GM12878 (cell line): Measurements from ENCODE around the gene RREB1. TPM values are rescaled to one million over a fixed set of nuclear protein-coding genes. Genes with fewer than 3 reads are reported as not detected.

Source experiments
- ATAC-seq: fragments of 200-7000 bp; cut with Tn5 transposase; 3 replicates; pipeline ENCODE4 v1.9.1; 2020; ENCODE audit warnings: mild to moderate bottlenecking, moderate library complexity
- BruUV-seq: library from RNA; stranded (reverse); fragments of 400-500 nt; replicated peaks from 2 replicates; lab custom pipeline; 2021; lab: Mats Ljungman, UMichigan
- CTCF ChIA-PET: fragments of 300-600 bp; sonication (Branson Sonifier 250); formaldehyde crosslinking; extraction: SDS; loops from one replicate; lab custom pipeline; 2021; ENCODE audit warnings: inconsistent platforms; lab: Yijun Ruan, JAX
- POLR2A ChIA-PET: fragments of 350-600 bp; formaldehyde crosslinking; extraction: SDS; loops from one replicate; lab custom pipeline; 2021; ENCODE audit warnings: inconsistent platforms; lab: Charles Lee
- RAD21 ChIA-PET: fragments of 300-600 bp; sonication (Branson Sonifier 250); formaldehyde crosslinking; loops from one replicate; lab custom pipeline; 2023; ENCODE audit warnings: antibody characterized with exemption; ENCODE audit not compliant: unreplicated experiment; lab: Charles Lee
- SMC1A ChIA-PET: fragments of 300-600 bp; sonication (Branson Sonifier 250); formaldehyde crosslinking; loops from one replicate; lab custom pipeline; 2023; ENCODE audit not compliant: unreplicated experiment, uncharacterized antibody; lab: Charles Lee
- DNase-seq: peaks from one replicate; pipeline ENCODE4 v3.0.0-alpha.2; 2011; ENCODE audit warnings: low read depth, low spot score
- FAIRE-seq: peaks from 3 replicates; lab custom pipeline; 2011; peaks lifted over from hg19 to GRCh38; lab: Jason Lieb, UNC
- H2AFZ ChIP-seq: 2 replicates; pipeline ENCODE4 v1.6.0; 2011; ENCODE audit warnings: low read depth, low read length, control low read depth; ENCODE audit not compliant: control insufficient read depth
- H3K27ac ChIP-seq: 2 replicates; pipeline ENCODE4 v1.5.1; 2011; ENCODE audit warnings: control low read depth; ENCODE audit not compliant: control insufficient read depth, insufficient read depth
- H3K27me3 ChIP-seq, 2 experiments: replicated peaks in 1 of 2; 2 replicates each; pipeline versions ENCODE4 v1.6.0 to v1.6.1; 2011; ENCODE audit warnings: low read length in 1 of 2; ENCODE audit not compliant: control insufficient read depth in 2 of 2, insufficient read depth in 2 of 2
- H3K36me3 ChIP-seq, 2 experiments: 2 replicates each; pipeline ENCODE4 v1.5.1; 2011; ENCODE audit warnings: low read length in 1 of 2; ENCODE audit not compliant: control insufficient read depth in 2 of 2, insufficient read depth in 2 of 2
- H3K4me1 ChIP-seq: 2 replicates; pipeline ENCODE4 v1.6.1; 2011; ENCODE audit warnings: mild to moderate bottlenecking, low read length, moderate library complexity, mixed read lengths; ENCODE audit not compliant: control insufficient read depth, insufficient read depth
- H3K4me2 ChIP-seq: 2 replicates; pipeline ENCODE4 v1.6.0; 2011; ENCODE audit warnings: control low read depth; ENCODE audit not compliant: control insufficient read depth, insufficient read depth
- H3K4me3 ChIP-seq: fragments of 200-600 bp; sonication (generic); 2 replicates; pipeline ENCODE4 v1.5.1; 2016
- H3K79me2 ChIP-seq: 2 replicates; pipeline ENCODE4 v1.6.0; 2011; ENCODE audit warnings: low read length; ENCODE audit not compliant: control insufficient read depth, insufficient read depth
- H3K9ac ChIP-seq: 2 replicates; pipeline ENCODE4 v1.8.0; 2011; ENCODE audit warnings: low read length, control low read depth, mixed read lengths; ENCODE audit not compliant: control insufficient read depth, insufficient read depth
- H3K9me3 ChIP-seq: replicated peaks from 3 replicates; pipeline ENCODE4 v1.5.1; 2011; ENCODE audit warnings: mild to moderate bottlenecking, low read length; ENCODE audit not compliant: control insufficient read depth, insufficient read depth
- H4K20me1 ChIP-seq: 2 replicates; pipeline ENCODE4 v1.6.0; 2011; ENCODE audit not compliant: control insufficient read depth, insufficient read depth
- CBFB ChIP-seq: IDR thresholded peaks from 2 replicates; pipeline ENCODE4 v1.6.1; 2016; ENCODE audit warnings: antibody characterized with exemption, low read depth
- FOXK2 ChIP-seq: fragments of 450-650 bp; IDR thresholded peaks from 2 replicates; pipeline ENCODE4 v1.6.1; 2017; ENCODE audit warnings: mild to moderate bottlenecking, moderate library complexity
- FOXM1 ChIP-seq: IDR thresholded peaks from 2 replicates; pipeline ENCODE4 v1.6.1; 2012; ENCODE audit warnings: low read depth, mild to moderate bottlenecking, inconsistent platforms, low read length, moderate library complexity
- HDAC2 ChIP-seq: fragments of 200-600 bp; sonication (generic); IDR thresholded peaks from 2 replicates; pipeline ENCODE4 v1.6.1; 2017
- HDGF ChIP-seq: fragments of 450-650 bp; IDR thresholded peaks from 2 replicates; pipeline ENCODE4 v1.6.1; 2016; ENCODE audit warnings: antibody characterized with exemption
- MYB ChIP-seq: fragments of 150-350 bp; IDR thresholded peaks from 2 replicates; pipeline ENCODE4 v1.6.1; 2014; ENCODE audit warnings: mild to moderate bottlenecking, low read depth, low read length, borderline replicate concordance
- NFIC ChIP-seq: IDR thresholded peaks from 2 replicates; pipeline ENCODE4 v1.6.1; 2012; ENCODE audit warnings: low read depth, mild to moderate bottlenecking, inconsistent platforms, low read length, moderate library complexity
- POU2F2 ChIP-seq: IDR thresholded peaks from 3 replicates; pipeline ENCODE4 v1.6.1; 2011; ENCODE audit warnings: low read depth, mild to moderate bottlenecking, low read length, borderline replicate concordance
- RBBP5 ChIP-seq: fragments of 200-600 bp; sonication (generic); conservative IDR thresholded peaks from 2 replicates; pipeline ENCODE4 v1.6.1; 2016
- SIN3A ChIP-seq: IDR thresholded peaks from 2 replicates; pipeline ENCODE4 v1.6.1; 2012; ENCODE audit warnings: low read depth, low read length, improper control_type of control experiment
- SUPT20H ChIP-seq: IDR thresholded peaks from 2 replicates; pipeline ENCODE4 v1.6.1; 2011; ENCODE audit warnings: low read depth, mild to moderate bottlenecking, low read length, moderate library complexity, borderline replicate concordance; ENCODE audit not compliant: control insufficient read depth
- YBX1 ChIP-seq: fragments of 450-650 bp; IDR thresholded peaks from 2 replicates; pipeline ENCODE4 v1.6.1; 2016; ENCODE audit warnings: antibody characterized with exemption
- ZBED1 ChIP-seq: IDR thresholded peaks from 2 replicates; pipeline ENCODE4 v1.6.1; 2016; ENCODE audit warnings: borderline replicate concordance
- ZNF274 ChIP-seq: IDR thresholded peaks from one replicate; pipeline ENCODE4 v1.8.0; 2011; ENCODE audit not compliant: insufficient read length, insufficient read depth
- ZNF384 ChIP-seq: IDR thresholded peaks from 2 replicates; pipeline ENCODE4 v1.6.1; 2012; ENCODE audit warnings: low read depth, mild to moderate bottlenecking, low read length, improper control_type of control experiment, borderline replicate concordance
- WGBS: methylation state at CpG from one replicate; pipeline ENCODE4 v1.1.6; 2016; ENCODE audit warnings: low lambda C conversion rate; ENCODE audit not compliant: insufficient replicate concordance, insufficient coverage; ENCODE audit errors: missing lambda C conversion rate; 5-methylcytosine and 5-hydroxymethylcytosine counted together
- in situ Hi-C: fragments of 300-500 bp; cut with MboI; formaldehyde crosslinking; loops from 9 replicates; pipeline ENCODE4 v1.14.3; 2018; ENCODE audit warnings: mixed read lengths
- intact Hi-C: fragments of 100-400 bp; cut with micrococcal nuclease; formaldehyde crosslinking; loops from one replicate; pipeline ENCODE4 v1.14.2; 2022; ENCODE audit not compliant: unreplicated experiment
- polyA plus RNA-seq, 11 experiments: library from polyadenylated mRNA; depleted of rRNA in 4 of 11; unstranded in 6 of 11; stranded (reverse) in 5 of 11; fragments of >200 nt; fragmentation: Nextera tagmentation in 4 of 11; fragmentation: Illumina TruSeq in 1 of 11; extraction: Ambion mirVana in 4 of 11; extraction: Trizol in 1 of 11; gene quantifications; 1 replicate in 1 of 11; 2 replicates in 10 of 11; pipeline versions ENCODE4 v1.2.1 to v1.2.3, GENCODE V29; 2011 to 2016; ENCODE audit warnings: inconsistent platforms in 2 of 11, missing spikeins in 2 of 11, low read depth in 1 of 11
- total RNA-seq, 4 experiments: library from RNA; depleted of rRNA in 3 of 4; stranded (reverse); fragments of >200 nt in 3 of 4; fragmentation: Illumina TruSeq in 1 of 4; extraction: Trizol in 1 of 4; gene quantifications; 2 replicates each; pipeline versions ENCODE4 v1.2.1 to v1.2.3, GENCODE V29; 2013 to 2021
- TF ChIP-seq, protein P1 (sequence below): IDR thresholded peaks from 2 replicates; pipeline ENCODE4 v1.6.1; 2011; ENCODE audit warnings: borderline replicate concordance, low read depth, mild to moderate bottlenecking, moderate library complexity, low read length; ENCODE audit not compliant: insufficient read depth, poor library complexity, severe bottlenecking
- TF ChIP-seq, protein P2 (sequence below): fragments of 450-650 bp; IDR thresholded peaks from 2 replicates; pipeline ENCODE4 v1.6.1; 2017; ENCODE audit warnings: borderline replicate concordance
- TF ChIP-seq, protein P3 (sequence below): fragments of 450-650 bp; formaldehyde crosslinking; IDR thresholded peaks from 2 replicates; pipeline ENCODE4 v1.5.0; 2022; ENCODE audit warnings: mild to moderate bottlenecking, missing genetic modification characterization
- TF ChIP-seq, protein P4 (sequence below): IDR thresholded peaks from 2 replicates; pipeline ENCODE4 v1.6.1; 2012; ENCODE audit warnings: low read depth, low read length, improper control_type of control experiment

RREB1 gene
- total and polyA plus RNA-seq, 10 of the 15 experiments (the other 5 are each of a cell fraction or from before 2014, with no cell fraction given), result 1.9 to 30.3 (median 8.6) TPM

DNA sequence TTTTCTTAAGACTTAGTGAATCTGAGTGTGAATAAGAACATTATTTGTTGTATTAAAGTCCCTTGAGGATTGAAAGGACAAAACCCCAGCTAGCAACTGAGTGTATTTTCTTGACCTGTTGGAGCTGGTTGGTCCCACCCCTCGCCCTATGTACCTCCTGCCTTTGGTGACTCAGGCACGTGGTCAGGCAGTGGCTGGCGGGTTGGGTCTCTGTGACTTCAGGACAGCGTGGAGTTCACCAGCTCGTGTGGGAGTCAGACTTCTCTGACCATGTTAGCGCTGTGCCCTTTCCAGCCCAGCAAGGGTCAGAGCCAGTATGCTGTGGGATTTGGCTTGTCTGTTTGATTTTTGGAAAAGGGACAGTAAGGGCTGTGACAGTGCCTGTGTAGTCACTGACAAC lies 111.5 kb downstream of the RREB1 start:
- Histone ChIP-seq H2AFZ (no peak overlapping the region), H3K79me2 (no peaks in the 10 kb centered on the region; the same call in 1 of the 2 replicates), H3K4me3 (no peak overlapping the region), H3K9ac (no peak overlapping the region), H3K4me2 (no peak overlapping the region), H3K27ac (no peak overlapping the region), H3K9me3 (no peaks in the 10 kb centered on the region), H3K36me3 (peaks cover 31 to 48% of the 10 kb centered on the region in 2 experiments), H3K4me1 (no peaks in the 10 kb centered on the region), H4K20me1 (no peaks in the 10 kb centered on the region), H3K27me3 (no peaks in the 10 kb centered on the region)
- ChIA-PET SMC1A (interaction anchor here (1.8 kb wide), 1 partner anchor 49 kb away, joined by 4 read pairs; no protein-coding TSS in a partner anchor), CTCF (no interaction called here), RAD21 (interaction anchor here (0.6 kb wide), 1 partner anchor 16 kb away, joined by 5 read pairs; no protein-coding TSS in a partner anchor), POLR2A (no interaction called here)
- ATAC-seq, result no peak
- FAIRE-seq, result no peak
- no peak for DNase-seq
- TF ChIP-seq CBFB (no peak), YBX1 (no peak), FOXM1 (no peak), ZBED1 (no peak), RBBP5 (no peak), SIN3A (no peak), ZNF384 (no peak), POU2F2 (no peak), HDGF (no peak), HDAC2 (no peak), ZNF274 (no peak), SUPT20H (no peak), MYB (no peak), NFIC (no peak), FOXK2 (no peak)
- TF ChIP-seq, protein P1, sequence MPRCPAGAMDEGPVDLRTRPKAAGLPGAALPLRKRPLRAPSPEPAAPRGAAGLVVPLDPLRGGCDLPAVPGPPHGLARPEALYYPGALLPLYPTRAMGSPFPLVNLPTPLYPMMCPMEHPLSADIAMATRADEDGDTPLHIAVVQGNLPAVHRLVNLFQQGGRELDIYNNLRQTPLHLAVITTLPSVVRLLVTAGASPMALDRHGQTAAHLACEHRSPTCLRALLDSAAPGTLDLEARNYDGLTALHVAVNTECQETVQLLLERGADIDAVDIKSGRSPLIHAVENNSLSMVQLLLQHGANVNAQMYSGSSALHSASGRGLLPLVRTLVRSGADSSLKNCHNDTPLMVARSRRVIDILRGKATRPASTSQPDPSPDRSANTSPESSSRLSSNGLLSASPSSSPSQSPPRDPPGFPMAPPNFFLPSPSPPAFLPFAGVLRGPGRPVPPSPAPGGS, result no peak
- TF ChIP-seq, protein P2, sequence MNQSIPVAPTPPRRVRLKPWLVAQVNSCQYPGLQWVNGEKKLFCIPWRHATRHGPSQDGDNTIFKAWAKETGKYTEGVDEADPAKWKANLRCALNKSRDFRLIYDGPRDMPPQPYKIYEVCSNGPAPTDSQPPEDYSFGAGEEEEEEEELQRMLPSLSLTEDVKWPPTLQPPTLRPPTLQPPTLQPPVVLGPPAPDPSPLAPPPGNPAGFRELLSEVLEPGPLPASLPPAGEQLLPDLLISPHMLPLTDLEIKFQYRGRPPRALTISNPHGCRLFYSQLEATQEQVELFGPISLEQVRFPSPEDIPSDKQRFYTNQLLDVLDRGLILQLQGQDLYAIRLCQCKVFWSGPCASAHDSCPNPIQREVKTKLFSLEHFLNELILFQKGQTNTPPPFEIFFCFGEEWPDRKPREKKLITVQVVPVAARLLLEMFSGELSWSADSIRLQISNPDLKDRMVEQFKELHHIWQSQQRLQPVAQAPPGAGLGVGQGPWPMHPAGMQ, result no peak
- TF ChIP-seq, protein P3, sequence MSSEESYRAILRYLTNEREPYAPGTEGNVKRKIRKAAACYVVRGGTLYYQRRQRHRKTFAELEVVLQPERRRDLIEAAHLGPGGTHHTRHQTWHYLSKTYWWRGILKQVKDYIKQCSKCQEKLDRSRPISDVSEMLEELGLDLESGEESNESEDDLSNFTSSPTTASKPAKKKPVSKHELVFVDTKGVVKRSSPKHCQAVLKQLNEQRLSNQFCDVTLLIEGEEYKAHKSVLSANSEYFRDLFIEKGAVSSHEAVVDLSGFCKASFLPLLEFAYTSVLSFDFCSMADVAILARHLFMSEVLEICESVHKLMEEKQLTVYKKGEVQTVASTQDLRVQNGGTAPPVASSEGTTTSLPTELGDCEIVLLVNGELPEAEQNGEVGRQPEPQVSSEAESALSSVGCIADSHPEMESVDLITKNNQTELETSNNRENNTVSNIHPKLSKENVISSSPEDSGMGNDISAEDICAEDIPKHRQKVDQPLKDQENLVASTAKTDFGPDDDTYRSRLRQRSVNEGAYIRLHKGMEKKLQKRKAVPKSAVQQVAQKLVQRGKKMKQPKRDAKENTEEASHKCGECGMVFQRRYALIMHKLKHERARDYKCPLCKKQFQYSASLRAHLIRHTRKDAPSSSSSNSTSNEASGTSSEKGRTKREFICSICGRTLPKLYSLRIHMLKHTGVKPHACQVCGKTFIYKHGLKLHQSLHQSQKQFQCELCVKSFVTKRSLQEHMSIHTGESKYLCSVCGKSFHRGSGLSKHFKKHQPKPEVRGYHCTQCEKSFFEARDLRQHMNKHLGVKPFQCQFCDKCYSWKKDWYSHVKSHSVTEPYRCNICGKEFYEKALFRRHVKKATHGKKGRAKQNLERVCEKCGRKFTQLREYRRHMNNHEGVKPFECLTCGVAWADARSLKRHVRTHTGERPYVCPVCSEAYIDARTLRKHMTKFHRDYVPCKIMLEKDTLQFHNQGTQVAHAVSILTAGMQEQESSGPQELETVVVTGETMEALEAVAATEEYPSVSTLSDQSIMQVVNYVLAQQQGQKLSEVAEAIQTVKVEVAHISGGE (CRISPR knock-in tag), result no peak
- TF ChIP-seq, protein P4, sequence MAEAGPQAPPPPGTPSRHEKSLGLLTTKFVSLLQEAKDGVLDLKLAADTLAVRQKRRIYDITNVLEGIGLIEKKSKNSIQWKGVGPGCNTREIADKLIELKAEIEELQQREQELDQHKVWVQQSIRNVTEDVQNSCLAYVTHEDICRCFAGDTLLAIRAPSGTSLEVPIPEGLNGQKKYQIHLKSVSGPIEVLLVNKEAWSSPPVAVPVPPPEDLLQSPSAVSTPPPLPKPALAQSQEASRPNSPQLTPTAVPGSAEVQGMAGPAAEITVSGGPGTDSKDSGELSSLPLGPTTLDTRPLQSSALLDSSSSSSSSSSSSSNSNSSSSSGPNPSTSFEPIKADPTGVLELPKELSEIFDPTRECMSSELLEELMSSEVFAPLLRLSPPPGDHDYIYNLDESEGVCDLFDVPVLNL, result no peak
- intact Hi-C loops, result no loop called here
- no TSS peak for BruUV-seq
- WGBS, result 82% methylated on average over 6 of the region's 6 CpGs
- in situ Hi-C loops, result no loop called here
